SK-N-SH treated with all-trans-retinoic acid at 6 μM for 48 hours (cell line): ENCODE data around the gene UBTD1.
"Not testable (repeated sequence)": the region's sequence is repeated elsewhere in the genome, so short reads cannot be mapped to it uniquely, and the experiment has no call there.

Experiments
- ATAC-seq: fragments of 200-7000 bp; cut with Tn5 transposase; 3 replicates; pipeline ENCODE4 v1.9.1; 2020; ENCODE audit warnings: mild to moderate bottlenecking, moderate library complexity
- BACH2 ChIP-seq: fragments of 250-450 bp; sonication (Bioruptor Pico); IDR thresholded peaks from 2 replicates; pipeline ENCODE4 v1.9.0; 2021; ENCODE audit warnings: mild to moderate bottlenecking, borderline replicate concordance
- CREB5 ChIP-seq: fragments of 250-450 bp; sonication (Bioruptor Pico); IDR thresholded peaks from 2 replicates; pipeline ENCODE4 v1.5.1; 2020; ENCODE audit warnings: low read depth, mild to moderate bottlenecking, moderate library complexity
- CSDC2 ChIP-seq: fragments of 250-450 bp; sonication (Bioruptor Pico); IDR thresholded peaks from 2 replicates; pipeline ENCODE4 v1.5.0; 2020; ENCODE audit warnings: mild to moderate bottlenecking, moderate library complexity
- CSRNP3 ChIP-seq: fragments of 250-450 bp; sonication (Bioruptor Pico); IDR thresholded peaks from 2 replicates; pipeline ENCODE4 v1.5.1; 2021; ENCODE audit warnings: mild to moderate bottlenecking, moderate library complexity
- ESRRG ChIP-seq: fragments of 250-450 bp; sonication (Bioruptor Pico); IDR thresholded peaks from 2 replicates; pipeline ENCODE4 v1.6.1; 2021; ENCODE audit warnings: mild to moderate bottlenecking
- GLIS3 ChIP-seq: fragments of 250-450 bp; sonication (Bioruptor Pico); IDR thresholded peaks from 2 replicates; pipeline ENCODE4 v1.5.0; 2020; ENCODE audit warnings: mild to moderate bottlenecking, moderate library complexity
- ISL1 ChIP-seq: fragments of 250-450 bp; sonication (Bioruptor Pico); IDR thresholded peaks from 2 replicates; pipeline ENCODE4 v2.1.2; 2022; ENCODE audit warnings: mild to moderate bottlenecking, moderate library complexity
- OSR1 ChIP-seq: fragments of 250-450 bp; sonication (Bioruptor Pico); IDR thresholded peaks from 2 replicates; pipeline ENCODE4 v1.8.0; 2022; ENCODE audit warnings: moderate library complexity, mild to moderate bottlenecking, inconsistent platforms
- PATZ1 ChIP-seq: fragments of 250-450 bp; sonication (Bioruptor Pico); IDR thresholded peaks from 2 replicates; pipeline ENCODE4 v1.8.0; 2020; ENCODE audit warnings: mild to moderate bottlenecking, moderate library complexity, borderline replicate concordance
- POU6F1 ChIP-seq: fragments of 250-450 bp; sonication (Bioruptor Pico); IDR thresholded peaks from 2 replicates; pipeline ENCODE4 v1.8.0; 2021; ENCODE audit warnings: low read depth, mild to moderate bottlenecking, moderate library complexity, borderline replicate concordance
- PPARA ChIP-seq: fragments of 250-450 bp; sonication (Bioruptor Pico); IDR thresholded peaks from 2 replicates; pipeline ENCODE4 v1.5.0; 2020; ENCODE audit warnings: mild to moderate bottlenecking, borderline replicate concordance
- RARB ChIP-seq: fragments of 250-450 bp; sonication (Bioruptor Pico); IDR thresholded peaks from 2 replicates; pipeline ENCODE4 v1.8.0; 2021; ENCODE audit warnings: mild to moderate bottlenecking, moderate library complexity
- SNAI2 ChIP-seq: fragments of 250-450 bp; sonication (Bioruptor Pico); IDR thresholded peaks from 2 replicates; pipeline ENCODE4 v1.5.0; 2020; ENCODE audit warnings: mild to moderate bottlenecking, moderate library complexity
- TCF4 ChIP-seq: fragments of 250-450 bp; sonication (Bioruptor Pico); IDR thresholded peaks from 2 replicates; pipeline ENCODE4 v1.8.0; 2021; ENCODE audit warnings: mild to moderate bottlenecking, moderate library complexity, borderline replicate concordance
- TOX ChIP-seq: fragments of 250-450 bp; sonication (Bioruptor Pico); IDR thresholded peaks from 2 replicates; pipeline ENCODE4 v1.8.0; 2021; ENCODE audit warnings: mild to moderate bottlenecking, moderate library complexity, borderline replicate concordance
- TSHZ2 ChIP-seq: fragments of 250-450 bp; sonication (Bioruptor Pico); IDR thresholded peaks from 2 replicates; pipeline ENCODE4 v1.5.0; 2020; ENCODE audit warnings: mild to moderate bottlenecking, moderate library complexity
- ZC3H10 ChIP-seq: fragments of 250-450 bp; sonication (Bioruptor Pico); IDR thresholded peaks from 2 replicates; pipeline ENCODE4 v1.5.1; 2021; ENCODE audit warnings: mild to moderate bottlenecking, moderate library complexity
- ZFP3 ChIP-seq: fragments of 250-450 bp; sonication (Bioruptor Pico); IDR thresholded peaks from 2 replicates; pipeline ENCODE4 v1.5.0; 2020; ENCODE audit warnings: mild to moderate bottlenecking, moderate library complexity
- ZFP30 ChIP-seq: fragments of 450-650 bp; formaldehyde crosslinking; IDR thresholded peaks from 2 replicates; pipeline ENCODE4 v1.5.0; 2022; ENCODE audit warnings: mild to moderate bottlenecking, moderate library complexity
- ZNF565 ChIP-seq: fragments of 450-650 bp; formaldehyde crosslinking; conservative IDR thresholded peaks from 2 replicates; pipeline ENCODE4 v1.5.0; 2020; ENCODE audit warnings: low read depth, mild to moderate bottlenecking, moderate library complexity
- ZNF70 ChIP-seq: fragments of 450-650 bp; formaldehyde crosslinking; IDR thresholded peaks from 2 replicates; pipeline ENCODE4 v1.5.0; 2020; ENCODE audit warnings: mild to moderate bottlenecking, moderate library complexity
- ZNF8 ChIP-seq: fragments of 450-650 bp; formaldehyde crosslinking; IDR thresholded peaks from 2 replicates; pipeline ENCODE4 v1.5.0; 2020; ENCODE audit warnings: mild to moderate bottlenecking, moderate library complexity

Gene UBTD1

GRCh38 chr10:97525683-97526110 is 27.0 kb downstream of the UBTD1 start:
- no peak for ATAC-seq

GRCh38 chr10:97528876-97529275 is 30.2 kb downstream of the UBTD1 start:
- not testable (repeated sequence) for ATAC-seq

More at GRCh38 chr10:97525683-97526110, 27.0 kb downstream of the UBTD1 start:
- no peak for TF ChIP-seq RARB (CRISPR knock-in tag)
- no peak for TF ChIP-seq CSDC2 (CRISPR knock-in tag)
- no peak for TF ChIP-seq TCF4 (CRISPR knock-in tag)
- TF ChIP-seq ESRRG: no peak
- no peak for TF ChIP-seq POU6F1 (CRISPR knock-in tag)
- no peak for TF ChIP-seq BACH2
- TF ChIP-seq SNAI2 (CRISPR knock-in tag): no peak
- no peak for TF ChIP-seq ZNF565 (CRISPR knock-in tag)
- TF ChIP-seq ZNF70: no peak
- no peak for TF ChIP-seq ZFP3 (CRISPR knock-in tag)
- TF ChIP-seq CREB5 (CRISPR knock-in tag): no peak
- no peak for TF ChIP-seq PPARA (CRISPR knock-in tag)
- no peak for TF ChIP-seq ZFP30 (CRISPR knock-in tag)
- TF ChIP-seq OSR1 (CRISPR knock-in tag): no peak
- TF ChIP-seq CSRNP3 (CRISPR knock-in tag): no peak
- TF ChIP-seq ZC3H10: no peak
- no peak for TF ChIP-seq PATZ1 (CRISPR knock-in tag)
- TF ChIP-seq GLIS3: no peak
- TF ChIP-seq ISL1 (CRISPR knock-in tag): no peak

GRCh38 chr10:97529685-97530465 is 31.2 kb downstream of the UBTD1 start:
- ATAC-seq: no peak
- TF ChIP-seq SNAI2 (CRISPR knock-in tag) (no peak), TOX (CRISPR knock-in tag) (no peak), POU6F1 (CRISPR knock-in tag) (no peak), RARB (CRISPR knock-in tag) (no peak), BACH2 (no peak)

- ATAC-seq: peak; percentile 23; the same call in 2 of the 3 replicates
- TF ChIP-seq ISL1 (CRISPR knock-in tag) (no peak), BACH2 (no peak), ZNF8 (CRISPR knock-in tag) (no peak), TSHZ2 (CRISPR knock-in tag) (no peak), POU6F1 (CRISPR knock-in tag) (no peak), ZFP3 (CRISPR knock-in tag) (no peak)
Measured at GRCh38 chr10:97531401-97531986, 32.8 kb downstream of the UBTD1 start.
